Peyer's patch (tissue), 4 donors: Measurements from ENCODE around the gene MYH11. TPM values are rescaled to one million over a fixed set of nuclear protein-coding genes. Genes with fewer than 3 reads are reported as not detected.
A peak's percentile ranks its signal among the peaks of the same experiment; 100 is the strongest.

Experiments used
- DNase-seq, 3 donors: peaks; one replicate each; pipeline ENCODE4 v3.0.0-alpha.2; 2017 to 2019
- H3K27ac ChIP-seq, 4 donors: fragments of 200-600 bp; sonication (generic); one replicate each; pipeline ENCODE4 v1.5.1; 2016 to 2019
- H3K27me3 ChIP-seq, 2 donors: fragments of 200-600 bp; sonication (generic); one replicate each; pipeline ENCODE4 v1.5.1; 2019
- H3K36me3 ChIP-seq, 3 donors: fragments of 200-600 bp; sonication (generic); one replicate each; pipeline ENCODE4 v1.5.1; 2016 to 2019
- H3K4me1 ChIP-seq, 4 donors: fragments of 200-600 bp; sonication (generic); one replicate each; pipeline ENCODE4 v1.5.1; 2016 to 2019
- H3K4me3 ChIP-seq, 4 donors: fragments of 200-600 bp; sonication (generic); 1 replicate in 3 of 4; 2 replicates in 1 of 4; pipeline ENCODE4 v1.5.1; 2016 to 2019; ENCODE audit warnings: mild to moderate bottlenecking in 1 of 4
- H3K9me3 ChIP-seq, 4 donors: fragments of 200-600 bp; sonication (generic); one replicate each; pipeline ENCODE4 v1.5.1; 2016 to 2019; ENCODE audit warnings: mild to moderate bottlenecking in 1 of 4
- POLR2A ChIP-seq, 2 donors: fragments of 450-650 bp; IDR thresholded peaks; one replicate each; pipeline ENCODE4 v1.5.1; 2017; ENCODE audit warnings: antibody characterized with exemption in 2 of 2, mild to moderate bottlenecking in 2 of 2, moderate library complexity in 2 of 2
- total RNA-seq, 4 donors: library from RNA; depleted of rRNA; stranded (reverse); fragments of >200 nt; gene quantifications; one replicate each; pipeline ENCODE4 v1.1.0, GENCODE V29; 2016
- TF ChIP-seq, protein P1 (sequence below), 6 experiments: fragments of 450-650 bp in 4 of 6; fragments of 200-600 bp in 2 of 6; sonication (generic) in 1 of 6; IDR thresholded peaks; one replicate each; pipeline ENCODE4 v1.5.1; 2017 to 2019; ENCODE audit warnings: antibody characterized with exemption in 6 of 6, mild to moderate bottlenecking in 3 of 6, moderate library complexity in 1 of 6

MYH11 gene
- total RNA-seq, 4 donors from 2014 or later, result 39.2 to 248 (median 131) TPM

DNA sequence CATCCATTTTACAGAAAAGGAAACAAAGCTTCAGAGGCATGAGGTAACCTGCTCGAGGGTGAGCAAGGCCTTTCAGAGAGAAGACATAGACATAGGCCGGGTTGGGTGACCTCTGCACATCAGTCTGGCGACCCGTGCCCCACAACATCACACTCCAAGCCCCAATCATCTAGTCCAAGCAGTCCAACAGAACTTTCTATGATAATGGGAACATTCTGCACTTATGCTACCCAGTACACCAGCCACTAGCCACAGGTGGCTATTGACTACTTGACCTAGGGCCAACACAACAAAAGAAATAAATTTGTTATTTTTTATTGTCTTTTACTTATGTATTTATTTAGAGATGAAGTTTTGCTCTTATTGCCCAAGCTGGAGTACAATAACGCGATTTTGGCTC is 20.8 kb downstream of the MYH11 start:
- Histone ChIP-seq H3K4me1 (no peaks in the 10 kb centered on the region), H3K4me3 (no peak overlapping the region), H3K9me3 (no peaks in the 10 kb centered on the region), H3K27ac (peak overlapping the region in 1 of 4 donors; percentile 68), H3K36me3 (peaks cover 0 to 5% (median 0%) of the 10 kb centered on the region in 3 donors), H3K27me3 (no peaks in the 10 kb centered on the region)
- no peak for DNase-seq
- TF ChIP-seq, protein P1, sequence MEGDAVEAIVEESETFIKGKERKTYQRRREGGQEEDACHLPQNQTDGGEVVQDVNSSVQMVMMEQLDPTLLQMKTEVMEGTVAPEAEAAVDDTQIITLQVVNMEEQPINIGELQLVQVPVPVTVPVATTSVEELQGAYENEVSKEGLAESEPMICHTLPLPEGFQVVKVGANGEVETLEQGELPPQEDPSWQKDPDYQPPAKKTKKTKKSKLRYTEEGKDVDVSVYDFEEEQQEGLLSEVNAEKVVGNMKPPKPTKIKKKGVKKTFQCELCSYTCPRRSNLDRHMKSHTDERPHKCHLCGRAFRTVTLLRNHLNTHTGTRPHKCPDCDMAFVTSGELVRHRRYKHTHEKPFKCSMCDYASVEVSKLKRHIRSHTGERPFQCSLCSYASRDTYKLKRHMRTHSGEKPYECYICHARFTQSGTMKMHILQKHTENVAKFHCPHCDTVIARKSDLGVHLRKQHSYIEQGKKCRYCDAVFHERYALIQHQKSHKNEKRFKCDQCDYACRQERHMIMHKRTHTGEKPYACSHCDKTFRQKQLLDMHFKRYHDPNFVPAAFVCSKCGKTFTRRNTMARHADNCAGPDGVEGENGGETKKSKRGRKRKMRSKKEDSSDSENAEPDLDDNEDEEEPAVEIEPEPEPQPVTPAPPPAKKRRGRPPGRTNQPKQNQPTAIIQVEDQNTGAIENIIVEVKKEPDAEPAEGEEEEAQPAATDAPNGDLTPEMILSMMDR (IDR thresholded peaks at IDR 0.05), result no peak
- TF ChIP-seq POLR2A (IDR thresholded peaks at IDR 0.05), result no peak

DNA sequence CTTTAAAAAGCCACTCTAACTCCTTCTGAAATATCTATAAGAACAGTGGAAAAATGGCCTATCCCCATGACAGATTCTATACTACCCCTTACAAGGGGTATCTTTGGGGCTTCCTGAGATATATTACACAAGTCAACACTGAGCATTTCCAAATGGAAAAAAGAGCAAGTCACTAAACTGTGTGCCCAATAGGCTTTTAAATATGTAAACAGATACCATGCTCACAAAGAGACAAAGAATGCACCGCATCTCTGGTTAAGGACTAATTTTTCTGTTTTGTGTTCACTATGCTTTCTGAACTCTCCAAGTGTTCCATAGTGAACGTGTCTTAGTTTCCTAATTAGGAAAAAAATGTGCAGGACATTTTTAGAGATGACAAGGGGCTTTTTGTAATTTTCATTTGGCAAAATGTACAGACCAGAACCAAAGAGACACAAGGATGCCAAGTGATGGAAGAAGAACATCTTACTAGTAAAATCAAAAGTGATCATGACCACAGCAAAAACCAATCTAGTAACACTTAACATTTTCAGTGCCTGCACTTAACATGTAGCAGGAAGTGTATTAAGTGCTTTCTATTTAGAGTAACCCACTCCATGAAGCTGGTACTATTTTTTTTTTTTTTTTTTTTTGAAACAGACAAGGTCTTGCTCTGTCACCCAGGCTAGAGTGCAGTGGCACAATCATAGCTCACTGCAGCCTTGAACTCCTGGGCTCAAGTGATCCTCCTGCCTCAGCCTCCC is 21.5 kb downstream of the MYH11 start:
- peak overlapping the region in 1 of 4 donors; percentile 68 for H3K27ac ChIP-seq
- H3K4me3 ChIP-seq, result no peak overlapping the region
- H3K4me1 ChIP-seq, result no peaks in the 10 kb centered on the region
- H3K9me3 ChIP-seq, result no peaks in the 10 kb centered on the region
- DNase-seq, result no peak
- peaks cover 0 to 5% (median 0%) of the 10 kb centered on the region in 3 donors for H3K36me3 ChIP-seq
- no peaks in the 10 kb centered on the region for H3K27me3 ChIP-seq
- TF ChIP-seq, protein P1 (IDR thresholded peaks at IDR 0.05), result no peak
- TF ChIP-seq POLR2A (IDR thresholded peaks at IDR 0.05), result no peak

DNA sequence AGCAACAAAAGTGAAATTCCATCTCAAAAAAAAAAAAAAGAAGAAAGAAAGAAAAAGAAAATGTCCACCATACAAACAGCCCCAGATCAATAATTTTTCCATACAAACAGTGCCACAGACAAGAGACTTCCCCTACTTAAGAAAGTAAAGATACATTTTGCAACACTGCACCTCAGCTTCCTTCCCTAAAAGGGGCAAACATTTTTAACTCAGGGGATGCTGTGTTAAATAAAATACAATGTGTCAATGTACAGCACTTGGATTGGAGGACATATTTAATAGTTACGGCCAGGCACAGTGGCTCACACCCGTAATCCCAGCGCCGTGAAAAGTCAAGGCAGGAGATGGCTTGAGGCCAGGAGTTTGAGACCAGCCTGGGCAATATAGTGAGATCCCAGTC is 22.3 kb downstream of the MYH11 start:
- H3K9me3 ChIP-seq, result no peaks in the 10 kb centered on the region
- peaks cover 0 to 5% (median 0%) of the 10 kb centered on the region in 3 donors for H3K36me3 ChIP-seq
- H3K27ac ChIP-seq, result peak overlapping the region in 1 of 4 donors; percentile 68
- no peak for TF ChIP-seq POLR2A (IDR thresholded peaks at IDR 0.05)
- TF ChIP-seq, protein P1 (IDR thresholded peaks at IDR 0.05), result no peak
- no peaks in the 10 kb centered on the region for H3K4me1 ChIP-seq
- DNase-seq, result no peak
- H3K4me3 ChIP-seq, result no peak overlapping the region
- H3K27me3 ChIP-seq, result no peaks in the 10 kb centered on the region

DNA sequence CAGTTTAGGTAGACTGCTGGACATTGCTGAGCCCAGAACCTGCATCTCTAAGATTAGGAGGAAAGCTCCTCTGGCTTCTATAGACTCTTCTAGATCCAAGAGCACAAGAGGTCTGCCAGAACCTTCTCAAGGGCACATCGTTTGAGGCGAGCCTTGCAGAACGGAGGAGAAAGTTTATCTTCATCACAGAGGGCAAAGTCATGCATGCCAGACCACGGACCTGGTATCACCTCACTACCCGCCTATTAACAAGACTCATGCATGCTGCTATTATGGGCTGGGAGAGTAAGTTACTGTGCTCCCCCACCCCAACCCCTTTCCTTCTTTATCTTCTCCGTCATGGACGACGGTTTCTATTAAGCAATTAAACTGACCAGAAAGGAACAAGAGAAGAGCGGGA is 23.3 kb downstream of the MYH11 start:
- DNase-seq, result no peak
- no peak overlapping the region for H3K4me3 ChIP-seq
- no peaks in the 10 kb centered on the region for H3K4me1 ChIP-seq
- H3K27ac ChIP-seq, result peak overlapping the region in 1 of 4 donors; percentile 68
- H3K36me3 ChIP-seq, result peaks cover 0 to 5% (median 0%) of the 10 kb centered on the region in 3 donors
- TF ChIP-seq, protein P1 (IDR thresholded peaks at IDR 0.05), result no peak
- no peak for TF ChIP-seq POLR2A (IDR thresholded peaks at IDR 0.05)
- no peaks in the 10 kb centered on the region for H3K27me3 ChIP-seq
- H3K9me3 ChIP-seq, result no peaks in the 10 kb centered on the region

DNA sequence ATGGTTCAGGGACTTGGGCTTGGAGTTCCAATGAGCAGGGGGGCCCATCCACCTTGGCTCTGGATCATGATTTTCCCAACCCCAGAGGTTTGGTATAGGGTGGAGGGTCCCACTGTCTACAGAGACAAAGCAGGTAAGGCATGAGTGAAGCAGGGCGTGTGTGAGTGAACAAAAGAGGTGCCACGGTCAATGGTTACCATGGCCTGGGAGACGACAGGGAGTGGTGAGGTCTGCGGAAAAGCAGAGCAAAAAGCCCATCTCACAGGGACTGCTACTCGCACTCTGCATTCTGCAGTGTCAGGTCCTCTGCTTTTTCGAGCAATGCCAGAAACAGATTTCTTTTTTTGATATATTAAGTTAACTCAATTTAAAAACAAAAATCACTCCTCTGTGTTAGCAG is 24.6 kb downstream of the MYH11 start:
- TF ChIP-seq POLR2A (IDR thresholded peaks at IDR 0.05), result no peak
- TF ChIP-seq, protein P1 (IDR thresholded peaks at IDR 0.05), result no peak
- H3K4me3 ChIP-seq, result no peak overlapping the region
- H3K27me3 ChIP-seq, result no peaks in the 10 kb centered on the region
- peaks cover 0 to 11% (median 0%) of the 10 kb centered on the region in 4 donors for H3K4me1 ChIP-seq
- H3K9me3 ChIP-seq, result no peaks in the 10 kb centered on the region
- no peaks in the 10 kb centered on the region for H3K36me3 ChIP-seq
- no peak for DNase-seq
- H3K27ac ChIP-seq, result peak overlapping the region in 1 of 4 donors; percentile 68
